ENCODE results near the gene ZNF385B. TPM values are rescaled to one million over a fixed set of nuclear protein-coding genes. Genes with fewer than 3 reads are reported as not detected.

ZNF385B gene
- total RNA-seq, 1 experiment from 2014 or later: 0.28 TPM

DNA sequence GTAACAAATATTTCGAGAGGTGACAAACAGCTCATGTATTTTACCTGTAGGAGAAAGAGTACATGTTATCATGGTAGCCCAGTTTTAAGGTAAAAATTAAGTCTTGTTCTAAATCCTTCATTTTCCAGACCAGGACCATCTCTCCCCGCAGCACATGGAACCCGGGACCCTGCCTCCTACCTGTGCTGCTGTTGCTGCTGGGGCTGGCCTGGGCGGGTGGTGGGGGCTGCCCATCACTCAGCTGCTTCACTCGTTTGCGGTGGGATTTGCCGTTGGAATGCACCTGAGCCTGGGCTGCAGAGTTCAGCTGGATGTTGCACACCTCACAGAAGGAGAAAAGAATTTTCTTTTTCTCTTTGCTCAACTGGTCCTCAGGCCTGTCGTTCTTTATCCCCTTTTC, 92.1 kb downstream of the ZNF385B start:
- in situ Hi-C loops (cut with HindIII; ENCODE audit: low pct_unique_long_range_greater_than_20kb, low sequenced_read_pairs) (no loop called here), intact Hi-C loops (cut with micrococcal nuclease; ENCODE audit: unreplicated experiment) (no loop called here)
- Histone ChIP-seq H3K9me3 (ENCODE audit: control insufficient read depth, insufficient read depth, low read depth, low read length) (no peaks in the 10 kb centered on the region), H3K4me3 (ENCODE audit: low read depth in 2 of 2, low read length in 2 of 2) (no peak overlapping the region), H3K4me1 (ENCODE audit: control insufficient read depth, insufficient read depth, low read length) (no peaks in the 10 kb centered on the region), H3K27ac (ENCODE audit: low read length) (no peak overlapping the region), H3K36me3 (ENCODE audit: control insufficient read depth, insufficient read depth, low read length) (no peaks in the 10 kb centered on the region), H3K27me3 (ENCODE audit: control insufficient read depth, insufficient read depth, low read length) (no peaks in the 10 kb centered on the region)
- CTCF ChIA-PET: interaction anchor here (0.5 kb wide), 1 partner anchor 175 kb away, joined by 4 read pairs; no protein-coding TSS in a partner anchor
- POLR2A ChIA-PET: no interaction called here
- no TSS peak for BruUV-seq (replicated peaks)
- no peak for DNase-seq (ENCODE audit: low read depth, low spot score)
- ATAC-seq: no peak
- no peak for TF ChIP-seq TCF7L2 (IDR thresholded peaks at IDR 0.05; ENCODE audit: low read depth, low read length)
- TF ChIP-seq, protein P1, sequence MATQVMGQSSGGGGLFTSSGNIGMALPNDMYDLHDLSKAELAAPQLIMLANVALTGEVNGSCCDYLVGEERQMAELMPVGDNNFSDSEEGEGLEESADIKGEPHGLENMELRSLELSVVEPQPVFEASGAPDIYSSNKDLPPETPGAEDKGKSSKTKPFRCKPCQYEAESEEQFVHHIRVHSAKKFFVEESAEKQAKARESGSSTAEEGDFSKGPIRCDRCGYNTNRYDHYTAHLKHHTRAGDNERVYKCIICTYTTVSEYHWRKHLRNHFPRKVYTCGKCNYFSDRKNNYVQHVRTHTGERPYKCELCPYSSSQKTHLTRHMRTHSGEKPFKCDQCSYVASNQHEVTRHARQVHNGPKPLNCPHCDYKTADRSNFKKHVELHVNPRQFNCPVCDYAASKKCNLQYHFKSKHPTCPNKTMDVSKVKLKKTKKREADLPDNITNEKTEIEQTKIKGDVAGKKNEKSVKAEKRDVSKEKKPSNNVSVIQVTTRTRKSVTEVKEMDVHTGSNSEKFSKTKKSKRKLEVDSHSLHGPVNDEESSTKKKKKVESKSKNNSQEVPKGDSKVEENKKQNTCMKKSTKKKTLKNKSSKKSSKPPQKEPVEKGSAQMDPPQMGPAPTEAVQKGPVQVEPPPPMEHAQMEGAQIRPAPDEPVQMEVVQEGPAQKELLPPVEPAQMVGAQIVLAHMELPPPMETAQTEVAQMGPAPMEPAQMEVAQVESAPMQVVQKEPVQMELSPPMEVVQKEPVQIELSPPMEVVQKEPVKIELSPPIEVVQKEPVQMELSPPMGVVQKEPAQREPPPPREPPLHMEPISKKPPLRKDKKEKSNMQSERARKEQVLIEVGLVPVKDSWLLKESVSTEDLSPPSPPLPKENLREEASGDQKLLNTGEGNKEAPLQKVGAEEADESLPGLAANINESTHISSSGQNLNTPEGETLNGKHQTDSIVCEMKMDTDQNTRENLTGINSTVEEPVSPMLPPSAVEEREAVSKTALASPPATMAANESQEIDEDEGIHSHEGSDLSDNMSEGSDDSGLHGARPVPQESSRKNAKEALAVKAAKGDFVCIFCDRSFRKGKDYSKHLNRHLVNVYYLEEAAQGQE (IDR thresholded peaks at IDR 0.05; ENCODE audit: insufficient read depth in 1 of 2, low read depth in 2 of 2, low read length in 1 of 2): no peak
- TF ChIP-seq, protein P2, sequence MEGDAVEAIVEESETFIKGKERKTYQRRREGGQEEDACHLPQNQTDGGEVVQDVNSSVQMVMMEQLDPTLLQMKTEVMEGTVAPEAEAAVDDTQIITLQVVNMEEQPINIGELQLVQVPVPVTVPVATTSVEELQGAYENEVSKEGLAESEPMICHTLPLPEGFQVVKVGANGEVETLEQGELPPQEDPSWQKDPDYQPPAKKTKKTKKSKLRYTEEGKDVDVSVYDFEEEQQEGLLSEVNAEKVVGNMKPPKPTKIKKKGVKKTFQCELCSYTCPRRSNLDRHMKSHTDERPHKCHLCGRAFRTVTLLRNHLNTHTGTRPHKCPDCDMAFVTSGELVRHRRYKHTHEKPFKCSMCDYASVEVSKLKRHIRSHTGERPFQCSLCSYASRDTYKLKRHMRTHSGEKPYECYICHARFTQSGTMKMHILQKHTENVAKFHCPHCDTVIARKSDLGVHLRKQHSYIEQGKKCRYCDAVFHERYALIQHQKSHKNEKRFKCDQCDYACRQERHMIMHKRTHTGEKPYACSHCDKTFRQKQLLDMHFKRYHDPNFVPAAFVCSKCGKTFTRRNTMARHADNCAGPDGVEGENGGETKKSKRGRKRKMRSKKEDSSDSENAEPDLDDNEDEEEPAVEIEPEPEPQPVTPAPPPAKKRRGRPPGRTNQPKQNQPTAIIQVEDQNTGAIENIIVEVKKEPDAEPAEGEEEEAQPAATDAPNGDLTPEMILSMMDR (IDR thresholded peaks at IDR 0.05): no peak
- no peak for TF ChIP-seq SIN3A (IDR thresholded peaks at IDR 0.05; ENCODE audit: borderline replicate concordance, insufficient read depth, low read depth, low read length)
- TF ChIP-seq POLR2AphosphoS5 (IDR thresholded peaks at IDR 0.05; ENCODE audit: low read depth, low read length): no peak

DNA sequence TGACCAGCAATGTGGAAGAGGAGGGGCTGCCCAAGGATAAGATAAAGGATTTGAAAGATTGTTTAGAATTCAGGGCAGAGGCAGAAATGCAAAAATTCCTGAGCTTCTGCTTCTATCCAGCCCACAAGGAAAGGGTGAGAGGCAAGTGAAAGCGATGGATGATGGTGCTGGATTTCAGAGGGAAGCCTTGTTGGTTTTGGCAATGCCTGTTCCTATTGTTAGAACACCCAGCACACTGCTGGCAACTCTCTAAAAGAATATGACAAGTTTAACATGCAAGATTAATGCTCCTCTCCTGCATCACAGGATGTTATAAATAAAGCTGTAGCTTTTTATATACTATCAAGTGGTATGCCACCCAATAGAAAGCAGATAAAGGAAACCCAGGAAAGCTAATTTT, 92.6 kb downstream of the ZNF385B start:
- no peak overlapping the region for H3K4me3 ChIP-seq (ENCODE audit: low read depth in 2 of 2, low read length in 2 of 2)
- H3K9me3 ChIP-seq (ENCODE audit: control insufficient read depth, insufficient read depth, low read depth, low read length): no peaks in the 10 kb centered on the region
- no peak for ATAC-seq
- H3K27me3 ChIP-seq (ENCODE audit: control insufficient read depth, insufficient read depth, low read length): no peaks in the 10 kb centered on the region
- POLR2A ChIA-PET: no interaction called here
- intact Hi-C loops (cut with micrococcal nuclease; ENCODE audit: unreplicated experiment): no loop called here
- CTCF ChIA-PET: interaction anchor here (0.5 kb wide), 1 partner anchor 176 kb away, joined by 4 read pairs; no protein-coding TSS in a partner anchor
- H3K36me3 ChIP-seq (ENCODE audit: control insufficient read depth, insufficient read depth, low read length): no peaks in the 10 kb centered on the region
- H3K27ac ChIP-seq (ENCODE audit: low read length): no peak overlapping the region
- H3K4me1 ChIP-seq (ENCODE audit: control insufficient read depth, insufficient read depth, low read length): no peaks in the 10 kb centered on the region
- TF ChIP-seq TCF7L2 (IDR thresholded peaks at IDR 0.05; ENCODE audit: low read depth, low read length) (no peak), SIN3A (IDR thresholded peaks at IDR 0.05; ENCODE audit: borderline replicate concordance, insufficient read depth, low read depth, low read length) (no peak), POLR2AphosphoS5 (IDR thresholded peaks at IDR 0.05; ENCODE audit: low read depth, low read length) (no peak)
- TF ChIP-seq, protein P1 (IDR thresholded peaks at IDR 0.05; ENCODE audit: insufficient read depth in 1 of 2, low read depth in 2 of 2, low read length in 1 of 2): no peak
- TF ChIP-seq, protein P2 (IDR thresholded peaks at IDR 0.05): no peak
- in situ Hi-C loops (cut with HindIII; ENCODE audit: low pct_unique_long_range_greater_than_20kb, low sequenced_read_pairs): no loop called here
- no peak for DNase-seq (ENCODE audit: low read depth, low spot score)
- no TSS peak for BruUV-seq (replicated peaks)

All from Panc1 (cell line).